Measurements from ENCODE around the gene HECA.

The HECA gene

GRCh38 chr6:139151425-139152087, 16.7 kb downstream of the HECA start:
- TF ChIP-seq CTCF (IDR thresholded peaks at IDR 0.05; ENCODE audit: low read depth, low read length, missing control alignments): no peak
- H3K4me3 ChIP-seq (replicated peaks; ENCODE audit: low read depth, low read length): no peak overlapping the region
- no peak for DNase-seq (ENCODE audit: extremely low read depth, low read depth)

- DNase-seq (ENCODE audit: extremely low read depth, low read depth): no peak
- H3K4me3 ChIP-seq (replicated peaks; ENCODE audit: low read depth, low read length): no peak overlapping the region
- TF ChIP-seq CTCF (IDR thresholded peaks at IDR 0.05; ENCODE audit: low read depth, low read length, missing control alignments): no peak
Observed at GRCh38 chr6:139152088-139152891, 17.4 kb downstream of the HECA start.

- TF ChIP-seq CTCF (IDR thresholded peaks at IDR 0.05; ENCODE audit: low read depth, low read length, missing control alignments): no peak
Observed at GRCh38 chr6:139152892-139153271, 18.0 kb downstream of the HECA start.

GRCh38 chr6:139153855-139154254, 19.0 kb downstream of the HECA start:
- no peak for TF ChIP-seq CTCF (IDR thresholded peaks at IDR 0.05; ENCODE audit: low read depth, low read length, missing control alignments)
- DNase-seq (ENCODE audit: extremely low read depth, low read depth): no peak
- no peak overlapping the region for H3K4me3 ChIP-seq (replicated peaks; ENCODE audit: low read depth, low read length)

More at GRCh38 chr6:139152892-139153271, 18.0 kb downstream of the HECA start:
- no peak for DNase-seq (ENCODE audit: extremely low read depth, low read depth)
- H3K4me3 ChIP-seq (replicated peaks; ENCODE audit: low read depth, low read length): no peak overlapping the region

- no peak for TF ChIP-seq CTCF (IDR thresholded peaks at IDR 0.05; ENCODE audit: low read depth, low read length, missing control alignments)
- no peak for DNase-seq (ENCODE audit: extremely low read depth, low read depth)
- no peak overlapping the region for H3K4me3 ChIP-seq (replicated peaks; ENCODE audit: low read depth, low read length)
Observed at GRCh38 chr6:139154881-139155547, 20.1 kb downstream of the HECA start.

- DNase-seq (ENCODE audit: extremely low read depth, low read depth): no peak
- H3K4me3 ChIP-seq (replicated peaks; ENCODE audit: low read depth, low read length): no peak overlapping the region
- TF ChIP-seq CTCF (IDR thresholded peaks at IDR 0.05; ENCODE audit: low read depth, low read length, missing control alignments): no peak
Observed at GRCh38 chr6:139156102-139156501, 21.2 kb downstream of the HECA start.
